ENCODE measurements around the gene METRNL.
"Not testable (repeated sequence)": the region's sequence is repeated elsewhere in the genome, so short reads cannot be mapped to it uniquely, and the experiment has no call there.

METRNL gene

GRCh38 chr17:83119987-83120864 lies 40.8 kb downstream of the METRNL start:
- in situ Hi-C loops (cut with MboI; ENCODE audit: low sequenced_read_pairs) = no loop called here
- DNase-seq (ENCODE audit: low spot score in 2 of 2) = no peak
- Histone ChIP-seq H3K9me3 (no peaks in the 10 kb centered on the region), H3K27me3 (ENCODE audit: low read depth) (peaks cover 1% of the 10 kb centered on the region), H3K36me3 (replicated peaks) (no peaks in the 10 kb centered on the region), H3K4me3 (no peak overlapping the region), H3K4me1 (no peaks in the 10 kb centered on the region)

GRCh38 chr17:83121473-83121872 lies 42.1 kb downstream of the METRNL start:
- DNase-seq (ENCODE audit: low spot score in 2 of 2); H3K36me3 ChIP-seq (replicated peaks); in situ Hi-C loops (cut with MboI; ENCODE audit: low sequenced_read_pairs); H3K4me1 ChIP-seq; H3K4me3 ChIP-seq; H3K9me3 ChIP-seq: not testable (repeated sequence)
- H3K27me3 ChIP-seq (ENCODE audit: low read depth) = peaks cover 14% of the 10 kb centered on the region

GRCh38 chr17:83121921-83122820 lies 42.8 kb downstream of the METRNL start:
- in situ Hi-C loops (cut with MboI; ENCODE audit: low sequenced_read_pairs) = no loop called here
- Histone ChIP-seq H3K36me3 (replicated peaks) (no peaks in the 10 kb centered on the region), H3K4me1 (no peaks in the 10 kb centered on the region), H3K27me3 (ENCODE audit: low read depth) (peaks cover 17% of the 10 kb centered on the region), H3K4me3 (no peak overlapping the region), H3K9me3 (no peaks in the 10 kb centered on the region)
- DNase-seq (ENCODE audit: low spot score in 2 of 2) = no peak

- no peak overlapping the region for H3K4me3 ChIP-seq
- no peaks in the 10 kb centered on the region for H3K9me3 ChIP-seq
- in situ Hi-C loops (cut with MboI; ENCODE audit: low sequenced_read_pairs) = no loop called here
- H3K36me3 ChIP-seq (replicated peaks) = no peaks in the 10 kb centered on the region
- no peaks in the 10 kb centered on the region for H3K4me1 ChIP-seq
- no peak for DNase-seq (ENCODE audit: low spot score in 2 of 2)
- H3K27me3 ChIP-seq (ENCODE audit: low read depth) = peaks cover 17% of the 10 kb centered on the region
These were observed 43.4 kb downstream of the METRNL start for GRCh38 chr17:83122834-83123233.

GRCh38 chr17:83123896-83124801 lies 44.7 kb downstream of the METRNL start:
- H3K27me3 ChIP-seq (ENCODE audit: low read depth) = peaks cover 17% of the 10 kb centered on the region
- peak in 1 of 2 experiments; percentile 5 for DNase-seq (ENCODE audit: low spot score in 2 of 2)
- no peaks in the 10 kb centered on the region for H3K9me3 ChIP-seq
- no peak overlapping the region for H3K4me3 ChIP-seq
- in situ Hi-C loops (cut with MboI; ENCODE audit: low sequenced_read_pairs) = no loop called here
- H3K36me3 ChIP-seq (replicated peaks) = no peaks in the 10 kb centered on the region
- H3K4me1 ChIP-seq = no peaks in the 10 kb centered on the region

- H3K27me3 ChIP-seq (ENCODE audit: low read depth) = peaks cover 17% of the 10 kb centered on the region
- H3K4me1 ChIP-seq = no peaks in the 10 kb centered on the region
- no peaks in the 10 kb centered on the region for H3K36me3 ChIP-seq (replicated peaks)
- H3K9me3 ChIP-seq = no peaks in the 10 kb centered on the region
- no peak overlapping the region for H3K4me3 ChIP-seq
- in situ Hi-C loops (cut with MboI; ENCODE audit: low sequenced_read_pairs) = no loop called here
- no peak for DNase-seq (ENCODE audit: low spot score in 2 of 2)
These were observed 45.6 kb downstream of the METRNL start for GRCh38 chr17:83124871-83125514.

- H3K4me3 ChIP-seq = no peak overlapping the region
- H3K36me3 ChIP-seq (replicated peaks) = no peaks in the 10 kb centered on the region
- DNase-seq (ENCODE audit: low spot score in 2 of 2) = no peak
- no peaks in the 10 kb centered on the region for H3K9me3 ChIP-seq
- in situ Hi-C loops (cut with MboI; ENCODE audit: low sequenced_read_pairs) = no loop called here
- peaks cover 17% of the 10 kb centered on the region for H3K27me3 ChIP-seq (ENCODE audit: low read depth)
- H3K4me1 ChIP-seq = no peaks in the 10 kb centered on the region
These were observed 46.3 kb downstream of the METRNL start for GRCh38 chr17:83125515-83126274.

GRCh38 chr17:83126275-83126811 lies 46.9 kb downstream of the METRNL start:
- H3K4me1 ChIP-seq = no peaks in the 10 kb centered on the region
- no peaks in the 10 kb centered on the region for H3K36me3 ChIP-seq (replicated peaks)
- DNase-seq (ENCODE audit: low spot score in 2 of 2) = no peak
- peaks cover 17% of the 10 kb centered on the region for H3K27me3 ChIP-seq (ENCODE audit: low read depth)
- no peak overlapping the region for H3K4me3 ChIP-seq
- H3K9me3 ChIP-seq = no peaks in the 10 kb centered on the region
- in situ Hi-C loops (cut with MboI; ENCODE audit: low sequenced_read_pairs) = no loop called here

GRCh38 chr17:83127431-83128160 lies 48.2 kb downstream of the METRNL start:
- Histone ChIP-seq H3K36me3 (replicated peaks) (no peaks in the 10 kb centered on the region), H3K4me1 (no peaks in the 10 kb centered on the region), H3K4me3 (no peak overlapping the region), H3K27me3 (ENCODE audit: low read depth) (peaks cover 17% of the 10 kb centered on the region), H3K9me3 (no peaks in the 10 kb centered on the region)
- in situ Hi-C loops (cut with MboI; ENCODE audit: low sequenced_read_pairs) = no loop called here
- no peak for DNase-seq (ENCODE audit: low spot score in 2 of 2)

- H3K27me3 ChIP-seq (ENCODE audit: low read depth) = peaks cover 17% of the 10 kb centered on the region
These were observed 49.2 kb downstream of the METRNL start for GRCh38 chr17:83128306-83129240.

GRCh38 chr17:83129676-83130075 lies 50.3 kb downstream of the METRNL start:
- DNase-seq (ENCODE audit: low spot score in 2 of 2) = no peak
- Histone ChIP-seq H3K36me3 (replicated peaks) (no peaks in the 10 kb centered on the region), H3K9me3 (no peaks in the 10 kb centered on the region), H3K27me3 (ENCODE audit: low read depth) (peaks cover 17% of the 10 kb centered on the region), H3K4me1 (no peaks in the 10 kb centered on the region), H3K4me3 (no peak overlapping the region)
- in situ Hi-C loops (cut with MboI; ENCODE audit: low sequenced_read_pairs) = no loop called here

More at GRCh38 chr17:83128306-83129240, 49.2 kb downstream of the METRNL start:
- DNase-seq (ENCODE audit: low spot score in 2 of 2) = no peak
- Histone ChIP-seq H3K9me3 (no peaks in the 10 kb centered on the region), H3K4me3 (no peak overlapping the region), H3K4me1 (no peaks in the 10 kb centered on the region), H3K36me3 (replicated peaks) (no peaks in the 10 kb centered on the region)
- in situ Hi-C loops (cut with MboI; ENCODE audit: low sequenced_read_pairs) = no loop called here
